ENCODE results near the gene HDDC3.

- peak; percentile 29; the same call in 1 of the 2 replicates for TF ChIP-seq HCFC1 (IDR thresholded peaks at IDR 0.05; ENCODE audit: low read depth, low read length)
- TF ChIP-seq POU5F1 (IDR thresholded peaks at IDR 0.05; ENCODE audit: borderline replicate concordance, low read depth, low read length, partially characterized antibody) = no peak
- TF ChIP-seq CTCF (IDR thresholded peaks at IDR 0.05 in 2 of 3, conservative IDR thresholded peaks at IDR 0.05 in 1 of 3; ENCODE audit: insufficient read depth in 2 of 3, low read depth in 1 of 3, low read length in 3 of 3) = peak; percentile 61 to 77 (median 69)
- no peak for TF ChIP-seq IRF2 (CRISPR knock-in tag; IDR thresholded peaks at IDR 0.05)
- no peak for TF ChIP-seq ZSCAN29 (IDR thresholded peaks at IDR 0.05)
- TF ChIP-seq SAP30 (IDR thresholded peaks at IDR 0.05; ENCODE audit: borderline replicate concordance, insufficient read depth, low read depth, low read length, poor library complexity, severe bottlenecking) = no peak
- TF ChIP-seq ZSCAN32 (CRISPR knock-in tag; IDR thresholded peaks at IDR 0.05) = no peak
- TF ChIP-seq RAD51 (IDR thresholded peaks at IDR 0.05; ENCODE audit: borderline replicate concordance, low read depth) = no peak
- no peak for TF ChIP-seq ESRRB (CRISPR knock-in tag; IDR thresholded peaks at IDR 0.05; ENCODE audit: borderline replicate concordance)
- TF ChIP-seq NR4A1 (CRISPR knock-in tag; IDR thresholded peaks at IDR 0.05) = no peak
- TF ChIP-seq NR4A1 (tag; IDR thresholded peaks at IDR 0.05) = no peak
- no peak for TF ChIP-seq ELK1 (CRISPR knock-in tag; IDR thresholded peaks at IDR 0.05)
- TF ChIP-seq CREB1 (IDR thresholded peaks at IDR 0.05) = no peak
- TF ChIP-seq CREB1 (CRISPR knock-in tag; IDR thresholded peaks at IDR 0.05) = no peak
- peak; percentile 83; the same call in 1 of the 2 replicates for TF ChIP-seq KDM2B (CRISPR knock-in tag; IDR thresholded peaks at IDR 0.05)
Measured at GRCh38 chr15:90902040-90902839, 30.1 kb downstream of the HDDC3 start.
